IgD-negative memory B cell (primary cell): ENCODE data around the gene LINGO3. TPM values are rescaled to one million over a fixed set of nuclear protein-coding genes. Genes with fewer than 3 reads are reported as not detected.
"Not testable (repeated sequence)": the region's sequence is repeated elsewhere in the genome, so short reads cannot be mapped to it uniquely, and the experiment has no call there.

ENCODE experiments used
- H3K27ac Mint-ChIP-seq, 3 donors: one replicate each; pipeline ENCODE4 v1.8.0; 2020 to 2022; ENCODE audit warnings: mild to moderate bottlenecking in 3 of 3, mixed read lengths in 3 of 3, moderate library complexity in 1 of 3
- H3K27me3 Mint-ChIP-seq: one replicate; pipeline ENCODE4 v1.8.0; 2021; ENCODE audit warnings: mixed read lengths
- H3K36me3 Mint-ChIP-seq: one replicate; pipeline ENCODE4 v1.8.0; 2020; ENCODE audit warnings: mild to moderate bottlenecking, mixed read lengths
- H3K4me1 Mint-ChIP-seq, 3 donors: one replicate each; pipeline ENCODE4 v1.8.0; 2020 to 2022; ENCODE audit warnings: mixed read lengths in 3 of 3, mild to moderate bottlenecking in 1 of 3
- H3K4me3 Mint-ChIP-seq, 4 donors: one replicate each; pipeline ENCODE4 v1.8.0; 2020 to 2022; ENCODE audit warnings: mild to moderate bottlenecking in 4 of 4, mixed read lengths in 4 of 4, moderate library complexity in 3 of 4
- H3K9me3 Mint-ChIP-seq, 3 donors: one replicate each; pipeline ENCODE4 v1.8.0; 2020 to 2021; ENCODE audit warnings: mixed read lengths in 3 of 3, mild to moderate bottlenecking in 1 of 3
- polyA plus RNA-seq: library from polyadenylated mRNA; unstranded; fragments of 300-500 nt; fragmentation: Illumina TruSeq; gene quantifications from one replicate; pipeline ENCODE4 v1.2.3, GENCODE V29; 2021

Gene LINGO3
- polyA plus RNA-seq, 1 donor from 2014 or later, result 14.7 TPM

- H3K27ac Mint-ChIP-seq, result peak overlapping the region in 2 of 3 donors; percentile 84 to 92
- H3K27me3 Mint-ChIP-seq, result peaks cover 3% of the 10 kb centered on the region
- peaks cover 24 to 32% (median 28%) of the 10 kb centered on the region in 3 donors for H3K4me1 Mint-ChIP-seq
- no peaks in the 10 kb centered on the region for H3K9me3 Mint-ChIP-seq
- H3K36me3 Mint-ChIP-seq, result peaks cover 5% of the 10 kb centered on the region
- peak overlapping the region; percentile 87 to 90 (median 89) for H3K4me3 Mint-ChIP-seq
Measured at GRCh38 chr19:2290441-2291184, 17.3 kb downstream of the LINGO3 start.

GRCh38 chr19:2289714-2290435 lies 18.1 kb downstream of the LINGO3 start:
- peaks cover 3% of the 10 kb centered on the region for H3K27me3 Mint-ChIP-seq
- H3K9me3 Mint-ChIP-seq, result no peaks in the 10 kb centered on the region
- H3K4me3 Mint-ChIP-seq, result peak overlapping the region; percentile 89 to 97 (median 91)
- H3K36me3 Mint-ChIP-seq, result peaks cover 3% of the 10 kb centered on the region
- peak overlapping the region; percentile 88 to 94 (median 92) for H3K27ac Mint-ChIP-seq
- peaks cover 20 to 32% (median 24%) of the 10 kb centered on the region in 3 donors for H3K4me1 Mint-ChIP-seq

GRCh38 chr19:2288818-2289713 lies 18.9 kb downstream of the LINGO3 start:
- Mint-ChIP-seq H3K27ac (peak overlapping the region; percentile 88 to 94 (median 92)), H3K36me3 (peaks cover 3% of the 10 kb centered on the region), H3K4me1 (peaks cover 17 to 30% (median 23%) of the 10 kb centered on the region in 3 donors), H3K27me3 (peaks cover 3% of the 10 kb centered on the region), H3K9me3 (no peaks in the 10 kb centered on the region), H3K4me3 (peak overlapping the region; percentile 89 to 97 (median 91))

- Mint-ChIP-seq H3K9me3 (no peaks in the 10 kb centered on the region), H3K27ac (peak overlapping the region; percentile 88 to 94 (median 92)), H3K4me1 (peaks cover 14 to 24% (median 19%) of the 10 kb centered on the region in 3 donors), H3K27me3 (peaks cover 3% of the 10 kb centered on the region), H3K36me3 (peaks cover 1% of the 10 kb centered on the region), H3K4me3 (peak overlapping the region in 3 of 4 donors; percentile 57 to 92 (median 90))
Measured at GRCh38 chr19:2288338-2288817, 19.6 kb downstream of the LINGO3 start.

- H3K4me3 Mint-ChIP-seq, result peak overlapping the region in 3 of 4 donors; percentile 41 to 92 (median 90)
- no peaks in the 10 kb centered on the region for H3K9me3 Mint-ChIP-seq
- peak overlapping the region in 2 of 3 donors; percentile 92 to 94 for H3K27ac Mint-ChIP-seq
Measured at GRCh38 chr19:2287585-2288337, 20.2 kb downstream of the LINGO3 start.

GRCh38 chr19:2286402-2287140 lies 21.4 kb downstream of the LINGO3 start:
- H3K9me3 Mint-ChIP-seq, result no peaks in the 10 kb centered on the region
- peak overlapping the region in 2 of 3 donors; percentile 31 to 89 for H3K27ac Mint-ChIP-seq
- peaks cover 3% of the 10 kb centered on the region for H3K27me3 Mint-ChIP-seq
- peak overlapping the region in 2 of 4 donors; percentile 58 to 68 for H3K4me3 Mint-ChIP-seq
- peaks cover 16 to 22% (median 20%) of the 10 kb centered on the region in 3 donors for H3K4me1 Mint-ChIP-seq
- peaks cover 1% of the 10 kb centered on the region for H3K36me3 Mint-ChIP-seq

More at GRCh38 chr19:2287585-2288337, 20.2 kb downstream of the LINGO3 start:
- Mint-ChIP-seq H3K36me3 (peaks cover 1% of the 10 kb centered on the region), H3K4me1 (peaks cover 16 to 21% (median 16%) of the 10 kb centered on the region in 3 donors), H3K27me3 (peaks cover 3% of the 10 kb centered on the region)

- Mint-ChIP-seq H3K4me1 (peaks cover 9 to 18% (median 10%) of the 10 kb centered on the region in 3 donors), H3K27me3 (peaks cover 3% of the 10 kb centered on the region), H3K9me3 (no peaks in the 10 kb centered on the region), H3K27ac (peak overlapping the region in 1 of 3 donors; percentile 89), H3K36me3 (no peaks in the 10 kb centered on the region), H3K4me3 (peak overlapping the region in 2 of 4 donors; percentile 12 to 48)
Measured at GRCh38 chr19:2283835-2284507, 24.0 kb downstream of the LINGO3 start.

GRCh38 chr19:2282862-2283237 lies 25.1 kb downstream of the LINGO3 start:
- Mint-ChIP-seq H3K9me3 (no peaks in the 10 kb centered on the region), H3K27me3 (no peaks in the 10 kb centered on the region), H3K4me3 (peak overlapping the region in 3 of 4 donors; percentile 48 to 71 (median 70)), H3K27ac (peak overlapping the region in 1 of 3 donors; percentile 85), H3K4me1 (peaks cover 1 to 8% (median 6%) of the 10 kb centered on the region in 3 donors), H3K36me3 (no peaks in the 10 kb centered on the region)

- peaks cover under 1% of the 10 kb centered on the region for H3K36me3 Mint-ChIP-seq
- H3K4me1 Mint-ChIP-seq, result peaks cover 6 to 8% (median 6%) of the 10 kb centered on the region in 3 donors
- no peaks in the 10 kb centered on the region for H3K27me3 Mint-ChIP-seq
- H3K9me3 Mint-ChIP-seq, result no peaks in the 10 kb centered on the region
- peak within 1 kb of the TSS; percentile 48 to 86 (median 70) for H3K4me3 Mint-ChIP-seq
- peak within 1 kb of the TSS; percentile 23 to 85 (median 31) for H3K27ac Mint-ChIP-seq
Measured at GRCh38 chr19:2282062-2282861, 25.7 kb downstream of the LINGO3 start, which contains the start of gene PEAK3. Gene PEAK3, minus strand, starts transcription at chr19:2282175. Its CDS starts 1,244 bp downstream, at chr19:2280931.

- H3K9me3 Mint-ChIP-seq, H3K27me3 Mint-ChIP-seq, H3K36me3 Mint-ChIP-seq: not testable (repeated sequence)
- peaks cover 6 to 10% (median 10%) of the 10 kb centered on the region in 3 donors for H3K4me1 Mint-ChIP-seq
- H3K4me3 Mint-ChIP-seq, result peak overlapping the region in 2 of 4 donors; percentile 71 to 86
- H3K27ac Mint-ChIP-seq, result peak overlapping the region; percentile 23 to 85 (median 31)
Measured at GRCh38 chr19:2281265-2282061, 26.5 kb downstream of the LINGO3 start.

- Mint-ChIP-seq H3K9me3 (no peaks in the 10 kb centered on the region), H3K36me3 (peaks cover 2% of the 10 kb centered on the region), H3K27ac (peak overlapping the region in 1 of 3 donors; percentile 95), H3K27me3 (no peaks in the 10 kb centered on the region), H3K4me1 (peaks cover 6 to 10% (median 10%) of the 10 kb centered on the region in 3 donors), H3K4me3 (peak overlapping the region in 1 of 4 donors; percentile 82)
Measured at GRCh38 chr19:2280633-2281264, 27.2 kb downstream of the LINGO3 start.
